Body of pancreas (tissue), 4 donors: ENCODE results near the gene DHRS12. TPM values are rescaled to one million over a fixed set of nuclear protein-coding genes. Genes with fewer than 3 reads are reported as not detected.

Experiments used
- ATAC-seq: fragments of 150-250 bp; one replicate; pipeline ENCODE4 v1.9.1; 2016
- DNase-seq, 4 donors: peaks; one replicate each; pipeline ENCODE4 v3.0.0-alpha.2; 2019
- H3K27ac ChIP-seq, 4 donors: fragments of 200-600 bp; sonication (generic); 1 replicate in 3 of 4; 2 replicates in 1 of 4; pipeline versions ENCODE4 v1.5.1 to v1.6.1; 2016 to 2019; ENCODE audit warnings: mild to moderate bottlenecking in 1 of 4, mixed read lengths in 1 of 4, moderate library complexity in 1 of 4
- H3K27me3 ChIP-seq, 2 donors: fragments of 200-600 bp; sonication (generic); one replicate each; pipeline ENCODE4 v1.6.0; 2016; ENCODE audit warnings: mild to moderate bottlenecking in 1 of 2
- H3K36me3 ChIP-seq, 2 donors: fragments of 200-600 bp; sonication (generic); replicated peaks in 1 of 2; 2 replicates each; pipeline ENCODE4 v1.5.1; 2016; ENCODE audit warnings: low read depth in 2 of 2; ENCODE audit not compliant: insufficient read depth in 1 of 2
- H3K4me1 ChIP-seq: fragments of 200-600 bp; sonication (generic); one replicate; pipeline ENCODE4 v1.6.0; 2016
- H3K4me3 ChIP-seq, 2 donors: fragments of 200-600 bp; sonication (generic); 1 replicate in 1 of 2; 2 replicates in 1 of 2; pipeline ENCODE4 v1.5.1; 2016 to 2019
- H3K9me3 ChIP-seq, 3 donors: fragments of 200-600 bp; sonication (generic); 1 replicate in 2 of 3; 2 replicates in 1 of 3; pipeline ENCODE4 v1.5.1; 2016
- POLR2A ChIP-seq, 3 donors: fragments of 450-650 bp; IDR thresholded peaks; one replicate each; pipeline ENCODE4 v1.6.1; 2016; ENCODE audit warnings: antibody characterized with exemption in 3 of 3, mild to moderate bottlenecking in 2 of 3
- WGBS, 2 donors: methylation state at CpG; one replicate each; pipeline ENCODE4 v1.1.5; 2017; 5-methylcytosine and 5-hydroxymethylcytosine counted together
- intact Hi-C: fragments of 100-400 bp; cut with DNase I; formaldehyde crosslinking; loops from one replicate; pipeline ENCODE4 v1.15.1; 2023
- total RNA-seq, 2 donors: library from RNA; depleted of rRNA; stranded (reverse); fragments of >200 nt; gene quantifications; one replicate each; pipeline ENCODE4 v1.1.0, GENCODE V29; 2016
- TF ChIP-seq, protein P1 (sequence below), 7 experiments: fragments of 450-650 bp in 4 of 7; fragments of 200-600 bp in 3 of 7; sonication (generic) in 3 of 7; IDR thresholded peaks; one replicate each; pipeline ENCODE4 v1.5.1; 2016 to 2019; ENCODE audit warnings: antibody characterized with exemption in 7 of 7

The DHRS12 gene
- total RNA-seq, 2 donors from 2014 or later = 4.0 to 38.7 TPM

DNA sequence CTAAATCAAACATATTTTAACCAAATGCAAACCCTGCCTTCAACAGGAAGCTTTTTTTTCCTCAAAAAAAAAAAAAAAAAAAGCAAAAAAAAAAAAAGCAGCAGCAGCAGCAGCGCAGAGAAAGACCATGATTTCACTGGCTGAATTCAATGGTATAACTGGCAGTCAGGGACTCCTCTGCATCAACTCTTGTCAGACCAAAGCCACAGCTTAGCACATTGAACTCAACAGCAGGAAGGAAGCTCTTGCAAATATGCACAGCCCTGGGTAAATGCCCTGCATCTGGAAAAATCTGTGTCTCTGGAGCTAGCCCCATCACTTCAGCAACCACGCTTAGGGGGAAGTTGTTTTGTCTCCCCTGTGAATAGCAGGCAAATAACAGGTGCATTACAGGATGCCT lies 17.6 kb upstream of the DHRS12 start:
- DNase-seq (no peak), ATAC-seq (no peak)
- WGBS, 2 donors = 56 to 72% methylated on average over 2 of the region's 2 CpGs
- H3K4me1 ChIP-seq = no peaks in the 10 kb centered on the region
- H3K27ac ChIP-seq = no peak overlapping the region
- H3K4me3 ChIP-seq = no peak overlapping the region
- H3K36me3 ChIP-seq = no peaks in the 10 kb centered on the region
- intact Hi-C loops = no loop called here
- no peaks in the 10 kb centered on the region for H3K9me3 ChIP-seq
- TF ChIP-seq POLR2A (IDR thresholded peaks at IDR 0.05) = no peak
- TF ChIP-seq, protein P1, sequence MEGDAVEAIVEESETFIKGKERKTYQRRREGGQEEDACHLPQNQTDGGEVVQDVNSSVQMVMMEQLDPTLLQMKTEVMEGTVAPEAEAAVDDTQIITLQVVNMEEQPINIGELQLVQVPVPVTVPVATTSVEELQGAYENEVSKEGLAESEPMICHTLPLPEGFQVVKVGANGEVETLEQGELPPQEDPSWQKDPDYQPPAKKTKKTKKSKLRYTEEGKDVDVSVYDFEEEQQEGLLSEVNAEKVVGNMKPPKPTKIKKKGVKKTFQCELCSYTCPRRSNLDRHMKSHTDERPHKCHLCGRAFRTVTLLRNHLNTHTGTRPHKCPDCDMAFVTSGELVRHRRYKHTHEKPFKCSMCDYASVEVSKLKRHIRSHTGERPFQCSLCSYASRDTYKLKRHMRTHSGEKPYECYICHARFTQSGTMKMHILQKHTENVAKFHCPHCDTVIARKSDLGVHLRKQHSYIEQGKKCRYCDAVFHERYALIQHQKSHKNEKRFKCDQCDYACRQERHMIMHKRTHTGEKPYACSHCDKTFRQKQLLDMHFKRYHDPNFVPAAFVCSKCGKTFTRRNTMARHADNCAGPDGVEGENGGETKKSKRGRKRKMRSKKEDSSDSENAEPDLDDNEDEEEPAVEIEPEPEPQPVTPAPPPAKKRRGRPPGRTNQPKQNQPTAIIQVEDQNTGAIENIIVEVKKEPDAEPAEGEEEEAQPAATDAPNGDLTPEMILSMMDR (IDR thresholded peaks at IDR 0.05) = no peak
- no peaks in the 10 kb centered on the region for H3K27me3 ChIP-seq

DNA sequence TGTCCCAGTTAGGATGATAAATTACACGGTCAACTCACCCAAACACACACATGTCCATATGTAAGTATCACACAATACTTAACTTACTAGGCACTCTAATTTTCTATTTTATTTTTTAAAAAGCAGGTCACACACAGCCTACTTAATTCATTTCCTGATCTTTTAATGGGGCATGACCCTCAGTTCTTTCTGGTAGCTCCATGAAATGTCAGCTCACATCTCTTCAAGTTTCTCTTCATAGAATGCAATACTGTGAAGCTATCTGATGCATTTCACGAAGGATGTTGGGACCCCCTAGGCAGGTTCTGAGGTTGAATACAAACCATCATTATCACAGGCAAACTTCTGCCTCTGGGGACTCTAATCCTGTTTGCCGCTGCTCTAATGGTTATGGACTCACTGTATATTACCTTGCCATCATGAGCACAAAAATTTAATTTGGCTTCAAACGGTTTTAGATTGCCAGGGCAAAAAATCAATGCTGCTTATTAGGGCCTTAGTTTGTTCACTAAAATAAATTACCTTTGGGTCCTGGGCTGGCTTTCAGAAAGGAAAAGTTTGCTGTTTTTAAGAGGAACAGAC lies 16.1 kb upstream of the DHRS12 start:
- H3K9me3 ChIP-seq = no peaks in the 10 kb centered on the region
- WGBS, 2 donors = 62 to 66% methylated on average over 4 of the region's 4 CpGs
- DNase-seq = no peak
- H3K27ac ChIP-seq = no peak overlapping the region
- no peak overlapping the region for H3K4me3 ChIP-seq
- no peak for TF ChIP-seq POLR2A (IDR thresholded peaks at IDR 0.05)
- no peaks in the 10 kb centered on the region for H3K27me3 ChIP-seq
- H3K4me1 ChIP-seq = peaks cover 10% of the 10 kb centered on the region
- H3K36me3 ChIP-seq = no peaks in the 10 kb centered on the region
- intact Hi-C loops = no loop called here
- no peak for ATAC-seq

DNA sequence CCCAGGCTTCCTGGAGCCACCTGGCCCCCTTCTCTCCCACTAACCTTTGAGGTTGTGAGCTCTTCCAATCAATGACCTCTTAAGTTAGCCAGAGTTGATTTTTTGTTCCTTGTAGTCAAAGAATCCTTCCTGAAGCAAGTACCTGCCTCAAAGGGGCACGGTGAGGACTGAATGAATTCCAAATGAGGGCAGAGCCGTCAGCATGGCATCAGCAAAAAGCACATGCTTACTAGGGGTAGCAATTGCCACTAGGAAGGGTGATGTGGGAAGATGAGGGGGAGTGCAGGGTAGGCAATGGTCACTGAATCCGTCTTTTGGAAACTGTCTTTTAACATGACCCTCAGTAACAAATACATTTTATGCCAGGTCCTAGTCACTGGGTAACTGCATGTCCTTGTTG lies 15.6 kb upstream of the DHRS12 start:
- Histone ChIP-seq H3K4me1 (peaks cover 15% of the 10 kb centered on the region), H3K36me3 (no peaks in the 10 kb centered on the region), H3K9me3 (no peaks in the 10 kb centered on the region), H3K27ac (no peak overlapping the region), H3K4me3 (no peak overlapping the region), H3K27me3 (no peaks in the 10 kb centered on the region)
- intact Hi-C loops = loop anchor here (10.0 kb wide), 2 partner anchors 185 to 315 kb away; no protein-coding TSS in a partner anchor
- DNase-seq (no peak), ATAC-seq (no peak)
- no peak for TF ChIP-seq POLR2A (IDR thresholded peaks at IDR 0.05)
- TF ChIP-seq, protein P1 (IDR thresholded peaks at IDR 0.05) = no peak
- whole genome bisulfite sequencing, 2 donors = 83 to 84% methylated on average over 3 of the region's 3 CpGs

DNA sequence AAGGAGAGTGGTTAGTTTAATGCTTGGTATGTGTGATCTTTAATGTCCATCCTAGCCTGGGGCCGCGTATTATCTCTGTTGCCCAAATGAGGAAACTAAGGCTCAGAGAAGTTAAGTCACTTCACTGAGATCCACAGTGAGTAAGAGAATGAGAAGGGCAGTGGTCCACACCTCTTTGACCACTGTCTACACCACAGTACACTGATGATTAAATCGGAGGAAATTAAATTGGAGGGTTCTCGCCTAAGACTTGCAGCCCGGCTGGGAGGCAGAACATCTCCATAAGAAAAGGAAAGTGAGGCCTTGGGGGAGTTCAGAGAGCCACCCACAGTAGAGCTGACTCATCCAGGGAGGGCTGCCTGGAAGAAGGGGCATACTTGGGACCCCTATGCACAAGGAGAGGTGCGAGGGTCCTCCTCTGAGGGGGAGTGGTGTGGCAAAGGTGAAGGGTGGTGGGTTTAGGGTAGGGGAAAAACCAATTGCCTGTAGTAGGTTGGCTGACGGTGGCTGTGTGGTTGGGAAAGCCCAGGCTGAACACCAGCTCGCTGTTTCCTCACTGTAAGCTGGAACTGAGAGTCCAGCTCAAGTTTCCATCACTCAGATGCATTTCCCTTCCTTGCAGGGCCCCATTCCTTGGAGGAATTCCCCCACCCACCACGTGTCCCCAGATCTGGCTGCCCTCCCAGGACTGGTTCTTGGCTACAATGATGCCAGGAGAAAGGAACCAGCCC lies 15.0 kb upstream of the DHRS12 start:
- Histone ChIP-seq H3K27me3 (no peaks in the 10 kb centered on the region), H3K27ac (no peak overlapping the region), H3K4me3 (no peak overlapping the region), H3K4me1 (peaks cover 15% of the 10 kb centered on the region), H3K36me3 (no peaks in the 10 kb centered on the region), H3K9me3 (no peaks in the 10 kb centered on the region)
- no peak for TF ChIP-seq POLR2A (IDR thresholded peaks at IDR 0.05)
- TF ChIP-seq, protein P1 (IDR thresholded peaks at IDR 0.05) = no peak
- DNase-seq (no peak), ATAC-seq (no peak)
- WGBS, 2 donors = 82 to 89% methylated on average over 8 to 9 of the region's 9 CpGs
- intact Hi-C loops = loop anchor here (10.0 kb wide), 2 partner anchors 186 to 316 kb away; no protein-coding TSS in a partner anchor

DNA sequence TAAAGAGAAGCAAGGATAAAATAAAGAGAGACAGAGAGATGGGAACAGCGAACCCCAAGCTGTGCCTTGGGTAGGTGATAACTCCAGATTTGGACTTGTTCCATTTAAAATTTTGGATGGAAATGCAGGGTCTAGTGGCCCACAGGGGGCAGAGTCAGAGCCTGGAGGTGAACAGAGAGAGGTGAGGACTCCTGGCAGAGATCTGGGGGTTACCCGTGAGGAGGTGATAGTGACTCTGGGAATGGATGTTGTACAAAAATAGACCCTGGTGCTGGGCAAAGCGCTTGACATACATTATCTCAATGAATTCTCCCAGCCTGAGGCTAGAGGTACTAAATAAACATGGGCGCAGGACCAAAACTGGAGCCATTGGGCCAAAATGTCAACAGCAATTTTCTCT lies 14.3 kb upstream of the DHRS12 start:
- H3K27ac ChIP-seq = no peak overlapping the region
- WGBS, 2 donors = 81 to 90% methylated on average over 4 of the region's 4 CpGs
- H3K9me3 ChIP-seq = no peaks in the 10 kb centered on the region
- H3K27me3 ChIP-seq = no peaks in the 10 kb centered on the region
- no peak overlapping the region for H3K4me3 ChIP-seq
- ATAC-seq (no peak), DNase-seq (no peak)
- no peak for TF ChIP-seq POLR2A (IDR thresholded peaks at IDR 0.05)
- TF ChIP-seq, protein P1 (IDR thresholded peaks at IDR 0.05) = no peak
- H3K4me1 ChIP-seq = peaks cover 15% of the 10 kb centered on the region
- no peaks in the 10 kb centered on the region for H3K36me3 ChIP-seq
- intact Hi-C loops = loop anchor here (10.0 kb wide), 2 partner anchors 187 to 317 kb away; no protein-coding TSS in a partner anchor
